ENCODE results near the gene OSTF1.

DNA sequence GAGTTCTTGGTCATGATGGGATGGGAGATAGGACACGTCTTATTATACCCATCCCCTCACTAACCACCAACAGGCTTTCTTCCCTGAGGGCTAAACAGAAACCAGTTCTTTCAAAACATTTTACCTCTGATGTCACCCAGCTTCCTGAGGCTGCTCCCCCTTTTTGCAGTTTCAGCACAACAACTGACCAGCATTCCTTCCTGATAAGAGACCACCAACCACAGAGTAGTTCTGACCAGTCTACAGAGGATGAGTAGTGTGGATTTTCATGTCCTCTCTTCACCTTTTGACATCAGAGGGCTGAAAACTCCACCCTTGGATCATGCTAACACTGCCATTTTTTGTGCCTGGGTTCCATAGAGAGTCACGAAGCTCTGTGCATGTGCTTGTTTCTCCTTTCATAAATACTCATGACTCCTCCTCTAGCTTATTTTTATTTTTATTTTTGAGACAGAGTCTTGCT lies 82.6 kb downstream of the OSTF1 start:
- no peak for TF ChIP-seq POLR2A (IDR thresholded peaks at IDR 0.05; ENCODE audit: low read depth, low read length)
- no peak for TF ChIP-seq POLR2AphosphoS5 (IDR thresholded peaks at IDR 0.05; ENCODE audit: low read depth, low read length)
- no peak for TF ChIP-seq TAF1 (IDR thresholded peaks at IDR 0.05; ENCODE audit: low read depth, low read length)
- no peak for TF ChIP-seq PAX5 (IDR thresholded peaks at IDR 0.05; ENCODE audit: insufficient read depth, low read length, severe bottlenecking)
- no peak for TF ChIP-seq SPI1 (IDR thresholded peaks at IDR 0.05; ENCODE audit: low read depth, low read length)
